Neutrophil (primary cell): ENCODE measurements around the gene TRABD2B.

Experiments used
- H3K27ac ChIP-seq: fragments of 200-600 bp; sonication (generic); 2 replicates; pipeline ENCODE4 v1.5.1; 2016; ENCODE audit warnings: mild to moderate bottlenecking, moderate library complexity
- H3K27me3 ChIP-seq: fragments of 200-600 bp; sonication (generic); 2 replicates; pipeline ENCODE4 v1.6.0; 2016; ENCODE audit warnings: mild to moderate bottlenecking
- H3K36me3 ChIP-seq: fragments of 200-600 bp; sonication (generic); 2 replicates; pipeline ENCODE4 v1.5.1; 2017
- H3K4me1 ChIP-seq, 2 experiments: fragments of 200-600 bp in 1 of 2; sonication (generic) in 1 of 2; 1 replicate in 1 of 2; 2 replicates in 1 of 2; pipeline versions ENCODE4 v1.5.1 to v1.6.1; 2013 to 2016; ENCODE audit warnings: low read depth in 1 of 2, low read length in 1 of 2, mild to moderate bottlenecking in 1 of 2, moderate library complexity in 1 of 2; ENCODE audit not compliant: control insufficient read depth in 1 of 2, insufficient read depth in 1 of 2
- H3K4me3 ChIP-seq, 2 experiments: fragments of 200-600 bp in 1 of 2; sonication (generic) in 1 of 2; 1 replicate in 1 of 2; 2 replicates in 1 of 2; pipeline ENCODE4 v1.5.1; 2013 to 2016; ENCODE audit warnings: low read depth in 1 of 2, low read length in 1 of 2, mild to moderate bottlenecking in 1 of 2, moderate library complexity in 1 of 2
- H3K9me3 ChIP-seq: fragments of 200-600 bp; sonication (generic); 2 replicates; pipeline ENCODE4 v1.5.1; 2016
- CTCF ChIP-seq: fragments of 200-600 bp; sonication (generic); IDR thresholded peaks from 2 replicates; pipeline ENCODE4 v1.5.1; 2016; ENCODE audit warnings: antibody characterized with exemption

Gene TRABD2B

GRCh38 chr1:47887060-47887459, 110.1 kb downstream of the TRABD2B start:
- H3K4me3 ChIP-seq: no peak overlapping the region
- no peak overlapping the region for H3K27ac ChIP-seq
- H3K36me3 ChIP-seq: no peaks in the 10 kb centered on the region
- H3K4me1 ChIP-seq: no peaks in the 10 kb centered on the region
- no peak for TF ChIP-seq CTCF
- peaks cover 22% of the 10 kb centered on the region for H3K27me3 ChIP-seq
- H3K9me3 ChIP-seq: no peaks in the 10 kb centered on the region

DNA sequence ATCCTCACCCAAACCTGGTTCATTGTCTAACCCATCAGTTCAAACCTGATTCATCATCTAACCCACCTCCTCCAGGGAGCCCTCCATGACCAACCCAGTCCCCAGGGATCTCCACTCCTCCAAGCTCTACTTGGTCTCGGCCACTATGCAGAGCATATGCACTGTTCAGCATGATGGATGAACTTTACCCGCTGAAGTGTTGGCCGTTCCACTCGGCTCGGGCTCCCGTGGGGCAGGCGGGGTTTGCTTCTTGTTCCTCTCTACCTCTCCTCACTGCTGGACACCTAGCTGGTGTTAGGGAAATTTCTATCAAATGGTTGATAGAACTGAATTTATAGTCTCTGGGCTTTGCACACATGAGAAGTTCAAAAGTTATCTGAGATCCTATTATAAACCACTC, 111.0 kb downstream of the TRABD2B start:
- no peak overlapping the region for H3K4me3 ChIP-seq
- H3K36me3 ChIP-seq: no peaks in the 10 kb centered on the region
- H3K27ac ChIP-seq: no peak overlapping the region
- H3K9me3 ChIP-seq: no peaks in the 10 kb centered on the region
- no peaks in the 10 kb centered on the region for H3K4me1 ChIP-seq
- H3K27me3 ChIP-seq: peaks cover 22% of the 10 kb centered on the region
- no peak for TF ChIP-seq CTCF

DNA sequence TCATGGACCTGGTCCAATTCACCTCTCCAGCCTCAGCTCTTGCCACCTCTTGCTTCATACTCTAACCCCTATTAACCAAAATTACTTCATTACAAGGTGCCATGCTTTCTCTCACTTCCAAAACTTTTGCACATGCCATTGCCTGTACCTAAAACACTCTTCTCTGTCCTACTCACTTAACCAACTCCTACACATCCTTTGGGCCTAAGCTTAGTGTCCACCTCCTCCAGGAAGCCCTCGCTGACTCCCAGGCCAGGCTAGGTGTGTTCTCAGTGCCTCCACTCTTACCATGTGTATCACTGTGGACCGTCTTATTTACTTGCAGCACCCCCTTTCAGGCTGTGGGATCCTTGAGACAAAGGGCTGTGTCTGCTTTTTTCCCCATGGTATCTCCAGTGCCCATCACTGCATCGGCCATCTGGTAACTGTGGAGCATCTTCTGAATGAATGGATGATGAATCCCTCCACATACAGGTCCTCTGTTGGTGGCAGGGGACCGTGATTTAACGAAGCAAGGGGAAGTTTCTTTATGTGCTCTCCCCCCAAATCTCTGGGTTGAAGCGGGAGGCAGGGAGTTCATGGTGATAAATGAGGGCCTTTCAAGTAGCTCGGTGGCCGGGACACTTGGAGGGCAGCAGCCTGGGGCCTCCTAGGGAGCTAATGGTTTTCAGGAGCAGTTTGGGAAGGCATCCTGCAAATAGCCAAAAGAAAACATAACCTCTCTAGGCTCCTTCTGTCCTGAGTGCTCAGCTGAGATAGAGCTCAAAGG, 111.9 kb downstream of the TRABD2B start:
- H3K4me1 ChIP-seq: no peaks in the 10 kb centered on the region
- no peaks in the 10 kb centered on the region for H3K9me3 ChIP-seq
- H3K4me3 ChIP-seq: no peak overlapping the region
- TF ChIP-seq CTCF: no peak
- H3K36me3 ChIP-seq: no peaks in the 10 kb centered on the region
- H3K27me3 ChIP-seq: peaks cover 22% of the 10 kb centered on the region
- no peak overlapping the region for H3K27ac ChIP-seq

DNA sequence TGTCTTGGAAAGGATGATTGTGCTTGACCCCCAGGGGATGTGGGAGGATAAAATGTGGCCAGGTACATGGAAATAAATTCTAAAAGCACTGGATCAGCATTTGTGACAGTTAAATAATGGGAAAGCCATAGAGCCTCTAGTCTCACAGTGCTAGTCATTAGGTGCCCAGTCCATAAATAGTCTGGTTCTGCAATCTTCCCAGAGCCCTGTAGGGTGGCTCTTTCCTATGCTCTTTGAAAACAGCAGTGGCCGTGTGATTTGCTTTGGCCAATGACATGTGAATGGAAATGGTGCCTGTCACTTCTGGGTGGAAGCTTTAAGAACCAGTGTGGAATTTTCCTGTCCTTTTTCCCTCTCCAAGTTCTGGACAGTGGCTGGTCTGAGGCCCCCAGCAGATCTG, 113.2 kb downstream of the TRABD2B start:
- H3K9me3 ChIP-seq: no peaks in the 10 kb centered on the region
- no peaks in the 10 kb centered on the region for H3K4me1 ChIP-seq
- H3K36me3 ChIP-seq: no peaks in the 10 kb centered on the region
- no peak for TF ChIP-seq CTCF
- H3K27ac ChIP-seq: no peak overlapping the region
- H3K4me3 ChIP-seq: no peak overlapping the region
- H3K27me3 ChIP-seq: peaks cover 22% of the 10 kb centered on the region

DNA sequence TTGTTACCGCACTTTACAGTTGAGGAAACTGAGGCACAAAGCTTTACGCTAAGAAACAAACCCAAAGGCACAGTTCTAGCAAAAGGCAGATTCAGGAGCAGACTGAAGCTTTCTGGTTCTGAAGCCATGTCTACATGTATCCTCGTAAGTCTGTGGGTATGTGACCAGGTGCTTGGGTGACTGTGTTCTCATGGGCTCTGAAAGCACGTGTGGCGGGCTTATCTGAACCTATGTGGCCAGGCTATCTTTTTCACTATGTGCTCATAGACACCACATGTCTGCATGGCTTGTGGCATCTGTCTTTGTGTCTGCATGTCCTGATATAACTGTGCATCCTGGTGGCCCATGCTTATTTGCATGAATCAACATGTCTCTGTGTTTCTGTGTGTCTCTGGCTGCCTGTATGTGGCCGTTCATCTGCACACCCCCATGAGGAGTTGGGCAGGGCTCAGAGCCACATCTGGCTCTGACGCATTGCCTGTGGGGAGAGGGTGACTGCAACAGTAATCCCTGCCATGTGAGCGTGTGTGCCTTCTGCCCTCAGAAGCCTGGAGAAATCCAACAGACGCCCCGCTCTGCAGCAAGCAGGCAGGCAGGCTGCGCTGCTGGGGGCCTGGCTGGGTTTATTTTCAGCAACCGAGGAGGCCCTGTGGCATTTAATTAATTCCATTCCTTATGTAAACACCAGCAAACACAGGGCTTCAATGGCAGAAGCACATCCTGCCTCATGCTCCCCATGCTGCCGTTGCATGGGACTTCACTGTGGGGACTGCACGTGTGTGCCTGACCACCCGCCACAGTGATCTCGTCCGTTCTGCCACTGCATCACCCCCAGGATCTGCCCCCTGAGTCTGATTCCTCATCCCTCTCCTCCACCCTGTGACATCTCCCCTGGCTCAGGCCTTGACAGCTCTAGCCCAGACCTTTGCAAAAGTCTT, 115.4 kb downstream of the TRABD2B start:
- Histone ChIP-seq H3K27me3 (peaks cover 5% of the 10 kb centered on the region), H3K4me1 (no peaks in the 10 kb centered on the region), H3K4me3 (no peak overlapping the region), H3K27ac (no peak overlapping the region), H3K9me3 (no peaks in the 10 kb centered on the region), H3K36me3 (no peaks in the 10 kb centered on the region)
- no peak for TF ChIP-seq CTCF
